ENCODE results near the gene PPP1R3G.

DNA sequence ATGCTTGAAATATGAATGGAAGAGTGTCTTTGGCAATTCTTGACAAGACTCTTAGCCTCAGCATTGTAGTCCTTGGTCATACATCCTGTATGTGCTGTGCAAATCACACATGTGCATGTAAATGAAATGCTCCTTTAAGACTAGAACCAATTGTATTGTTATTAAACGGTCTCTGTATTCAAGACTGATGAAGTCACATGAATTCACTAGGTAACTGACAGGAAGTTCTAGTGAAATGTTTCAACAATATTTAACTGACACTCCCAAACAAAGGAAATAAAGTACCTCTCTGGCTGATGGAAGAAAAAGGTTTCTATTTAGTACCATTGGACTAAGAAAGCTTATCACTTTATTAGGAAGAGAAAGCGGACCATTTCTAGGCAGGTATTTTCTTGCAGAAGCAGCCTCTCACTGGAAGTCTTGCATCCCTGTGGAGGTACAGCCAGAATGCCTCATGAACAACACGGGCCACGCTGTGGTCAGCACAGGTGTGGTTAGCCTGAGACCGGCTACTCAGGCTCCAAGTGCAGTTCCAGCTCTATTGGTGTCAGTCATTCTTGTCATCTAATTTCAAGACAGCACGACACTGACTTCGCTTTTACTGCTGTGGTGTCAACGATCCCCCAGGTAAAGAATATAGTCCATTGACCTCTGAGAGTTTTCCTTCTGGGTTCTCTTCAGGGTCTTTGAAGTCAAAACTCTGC is 17.3 kb downstream of the PPP1R3G start:
- TF ChIP-seq, protein P1, sequence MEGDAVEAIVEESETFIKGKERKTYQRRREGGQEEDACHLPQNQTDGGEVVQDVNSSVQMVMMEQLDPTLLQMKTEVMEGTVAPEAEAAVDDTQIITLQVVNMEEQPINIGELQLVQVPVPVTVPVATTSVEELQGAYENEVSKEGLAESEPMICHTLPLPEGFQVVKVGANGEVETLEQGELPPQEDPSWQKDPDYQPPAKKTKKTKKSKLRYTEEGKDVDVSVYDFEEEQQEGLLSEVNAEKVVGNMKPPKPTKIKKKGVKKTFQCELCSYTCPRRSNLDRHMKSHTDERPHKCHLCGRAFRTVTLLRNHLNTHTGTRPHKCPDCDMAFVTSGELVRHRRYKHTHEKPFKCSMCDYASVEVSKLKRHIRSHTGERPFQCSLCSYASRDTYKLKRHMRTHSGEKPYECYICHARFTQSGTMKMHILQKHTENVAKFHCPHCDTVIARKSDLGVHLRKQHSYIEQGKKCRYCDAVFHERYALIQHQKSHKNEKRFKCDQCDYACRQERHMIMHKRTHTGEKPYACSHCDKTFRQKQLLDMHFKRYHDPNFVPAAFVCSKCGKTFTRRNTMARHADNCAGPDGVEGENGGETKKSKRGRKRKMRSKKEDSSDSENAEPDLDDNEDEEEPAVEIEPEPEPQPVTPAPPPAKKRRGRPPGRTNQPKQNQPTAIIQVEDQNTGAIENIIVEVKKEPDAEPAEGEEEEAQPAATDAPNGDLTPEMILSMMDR (IDR thresholded peaks at IDR 0.05): no peak
- no peak for TF ChIP-seq POLR2A (IDR thresholded peaks at IDR 0.05)
